Esophagus muscularis mucosa (tissue), 4 donors: ENCODE measurements around the gene CYGB.

Experiments used
- CTCF ChIP-seq, 3 experiments: fragments of 200-600 bp in 2 of 3; fragments of 450-650 bp in 1 of 3; sonication (generic) in 2 of 3; IDR thresholded peaks; one replicate each; pipeline ENCODE4 v1.5.1; 2017 to 2019; ENCODE audit warnings: antibody characterized with exemption in 3 of 3, mild to moderate bottlenecking in 2 of 3, moderate library complexity in 1 of 3
- EP300 ChIP-seq: sonication (generic); formaldehyde crosslinking; IDR thresholded peaks from one replicate; pipeline ENCODE4 v1.6.1; 2017; ENCODE audit warnings: antibody characterized with exemption
- POLR2A ChIP-seq: fragments of 450-650 bp; IDR thresholded peaks from one replicate; pipeline ENCODE4 v1.6.1; 2017; ENCODE audit warnings: antibody characterized with exemption, moderate library complexity, mild to moderate bottlenecking, low read depth

- TF ChIP-seq EP300 (no peak), CTCF (IDR thresholded peaks at IDR 0.05) (no peak), POLR2A (no peak)
These were observed at the start of gene CYGB for GRCh38 chr17:76537578-76538280.
